Liver (tissue), 9 donors: ENCODE measurements around the gene GPHA2. TPM values are rescaled to one million over a fixed set of nuclear protein-coding genes. Genes with fewer than 3 reads are reported as not detected.
A peak's percentile ranks its signal among the peaks of the same experiment; 100 is the strongest.

Experiments used
- DNase-seq: peaks from one replicate; pipeline ENCODE4 v3.0.0-alpha.2; 2017; ENCODE audit warnings: low spot score
- H3K27ac ChIP-seq, 2 donors: one replicate each; pipeline ENCODE4 v1.7.0; 2013; ENCODE audit warnings: inconsistent platforms in 2 of 2, low read length in 2 of 2, control low read depth in 1 of 2, low read depth in 1 of 2, mild to moderate bottlenecking in 1 of 2
- H3K27me3 ChIP-seq, 4 donors: one replicate each; pipeline versions ENCODE4 v1.6.1 to v1.7.0; 2013; ENCODE audit warnings: low read length in 3 of 4, inconsistent platforms in 1 of 4, mild to moderate bottlenecking in 1 of 4, moderate library complexity in 1 of 4; ENCODE audit not compliant: control insufficient read depth in 4 of 4, insufficient read depth in 4 of 4
- H3K36me3 ChIP-seq, 4 donors: one replicate each; pipeline versions ENCODE4 v1.6.1 to v1.7.0; 2013; ENCODE audit warnings: low read length in 3 of 4, mild to moderate bottlenecking in 3 of 4, low read depth in 1 of 4, moderate library complexity in 1 of 4; ENCODE audit not compliant: control insufficient read depth in 4 of 4, insufficient read depth in 3 of 4
- H3K4me1 ChIP-seq, 4 donors: one replicate each; pipeline versions ENCODE4 v1.6.1 to v1.7.0; 2013; ENCODE audit warnings: low read length in 3 of 4, mild to moderate bottlenecking in 3 of 4, moderate library complexity in 1 of 4; ENCODE audit not compliant: control insufficient read depth in 4 of 4, insufficient read depth in 4 of 4
- H3K4me3 ChIP-seq, 3 donors: one replicate each; pipeline versions ENCODE4 v1.6.1 to v1.7.0; 2013; ENCODE audit warnings: low read length in 3 of 3, control low read depth in 1 of 3, low read depth in 1 of 3, mild to moderate bottlenecking in 1 of 3
- H3K9ac ChIP-seq, 2 donors: one replicate each; pipeline ENCODE4 v1.7.0; 2013; ENCODE audit warnings: low read length in 2 of 2, mild to moderate bottlenecking in 2 of 2, moderate library complexity in 2 of 2, control low read depth in 1 of 2, low read depth in 1 of 2
- H3K9me3 ChIP-seq, 4 donors: one replicate each; pipeline versions ENCODE4 v1.6.1 to v1.7.0; 2013; ENCODE audit warnings: low read length in 3 of 4; ENCODE audit not compliant: control insufficient read depth in 4 of 4
- EGR1 ChIP-seq, 2 donors: IDR thresholded peaks; 2 replicates each; pipeline ENCODE4 v1.6.1; 2016 to 2018; ENCODE audit warnings: antibody characterized with exemption in 2 of 2, low read depth in 2 of 2
- FOXA2 ChIP-seq: IDR thresholded peaks from 2 replicates; pipeline ENCODE4 v1.6.1; 2016; ENCODE audit warnings: antibody characterized with exemption
- HNF4A ChIP-seq, 2 donors: conservative IDR thresholded peaks; 2 replicates each; pipeline ENCODE4 v1.6.1; 2016; ENCODE audit warnings: antibody characterized with exemption in 2 of 2, mild to moderate bottlenecking in 2 of 2
- JUND ChIP-seq, 2 donors: IDR thresholded peaks; 2 replicates each; pipeline ENCODE4 v1.6.1; 2016; ENCODE audit warnings: antibody characterized with exemption in 2 of 2
- MAX ChIP-seq: IDR thresholded peaks from 2 replicates; pipeline ENCODE4 v1.6.1; 2016; ENCODE audit warnings: antibody characterized with exemption
- NR2F2 ChIP-seq: IDR thresholded peaks from 2 replicates; pipeline ENCODE4 v1.6.1; 2016; ENCODE audit warnings: antibody characterized with exemption
- RAD21 ChIP-seq, 2 donors: IDR thresholded peaks; 2 replicates each; pipeline ENCODE4 v1.6.1; 2016; ENCODE audit warnings: antibody characterized with exemption in 2 of 2, mild to moderate bottlenecking in 2 of 2
- RXRA ChIP-seq, 2 donors: IDR thresholded peaks; 2 replicates each; pipeline ENCODE4 v1.6.1; 2017 to 2018; ENCODE audit warnings: antibody characterized with exemption in 2 of 2, mild to moderate bottlenecking in 1 of 2
- TAF1 ChIP-seq: conservative IDR thresholded peaks from 2 replicates; pipeline ENCODE4 v1.6.1; 2016; ENCODE audit warnings: antibody characterized with exemption, mild to moderate bottlenecking
- ZBTB33 ChIP-seq: IDR thresholded peaks from 2 replicates; pipeline ENCODE4 v1.6.1; 2016; ENCODE audit warnings: antibody characterized with exemption
- WGBS: extraction: QIAGEN DNeasy Blood & Tissue Kit; methylation state at CpG from one replicate; pipeline ENCODE4 v1.1.7; 2013; 5-methylcytosine and 5-hydroxymethylcytosine counted together
- polyA plus RNA-seq, 2 donors: library from polyadenylated mRNA; stranded (reverse) in 1 of 2; unstranded in 1 of 2; fragments of 200-250 nt in 1 of 2; fragments of >200 nt in 1 of 2; fragmentation: Nextera tagmentation in 1 of 2; extraction: Ambion mirVana in 1 of 2; gene quantifications; one replicate each; pipeline versions ENCODE4 v1.2.1 to v1.2.3, GENCODE V29; 2013 to 2015
- total RNA-seq, 2 donors: library from RNA; depleted of rRNA; stranded (reverse); fragments of >200 nt; gene quantifications; one replicate each; pipeline ENCODE4 v1.2.3, GENCODE V29; 2014
- TF ChIP-seq, protein P1 (sequence below): fragments of 150-350 bp; IDR thresholded peaks from 2 replicates; pipeline ENCODE4 v1.5.1; 2017; ENCODE audit warnings: improper control_type of control experiment, low read depth, low read length; ENCODE audit not compliant: missing input control
- donor health status: healthy.
- donor health status: healthy.
- donor health status: healthy.
- donor health status: healthy.
- donor health status: healthy.

GPHA2 gene
- total and polyA plus RNA-seq, 4 donors = not detected

DNA sequence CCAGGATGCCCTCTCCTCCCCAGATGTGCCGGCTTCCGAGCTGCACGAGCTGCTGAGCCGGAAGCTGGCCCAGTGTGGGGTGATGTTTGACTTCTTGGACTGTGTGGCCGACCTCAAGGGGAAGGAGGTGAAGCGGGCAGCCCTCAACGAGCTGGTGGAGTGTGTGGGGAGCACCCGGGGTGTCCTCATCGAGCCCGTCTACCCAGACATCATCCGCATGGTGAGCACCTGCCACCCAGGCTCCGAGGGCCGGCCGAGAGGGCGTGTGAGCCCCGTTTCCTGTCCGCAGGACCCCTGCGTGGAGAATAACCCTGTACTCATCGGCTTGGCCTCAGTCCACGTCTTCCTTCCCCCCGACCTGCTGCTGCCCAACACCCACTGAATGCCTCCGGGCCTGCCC, 9.0 kb downstream of the GPHA2 start:
- WGBS = 87% methylated on average over 22 of the region's 22 CpGs
- Histone ChIP-seq H3K4me3 (no peak overlapping the region), H3K4me1 (peaks cover 1 to 17% (median 8%) of the 10 kb centered on the region in 4 donors), H3K36me3 (peaks cover 5 to 25% (median 14%) of the 10 kb centered on the region in 4 donors), H3K27ac (no peak overlapping the region), H3K9me3 (no peaks in the 10 kb centered on the region), H3K27me3 (no peaks in the 10 kb centered on the region), H3K9ac (no peak overlapping the region)
- TF ChIP-seq ZBTB33 (no peak), EGR1 (IDR thresholded peaks at IDR 0.05; ENCODE audit: low read depth in 2 of 2) (no peak), RAD21 (IDR thresholded peaks at IDR 0.05) (no peak)
- DNase-seq = no peak

GRCh38 chr11:64925536-64926436, 9.9 kb downstream of the GPHA2 start:
- 67% methylated on average over 24 of the region's 24 CpGs for WGBS
- Histone ChIP-seq H3K27me3 (no peaks in the 10 kb centered on the region), H3K4me3 (peak overlapping the region in 2 of 3 donors; percentile 67 to 90), H3K4me1 (peaks cover 1 to 17% (median 8%) of the 10 kb centered on the region in 4 donors), H3K27ac (no peak overlapping the region), H3K9ac (peak overlapping the region in 1 of 2 donors; percentile 57), H3K9me3 (no peaks in the 10 kb centered on the region), H3K36me3 (peaks cover 0 to 16% (median 9%) of the 10 kb centered on the region in 4 donors)
- DNase-seq = peak; percentile 61
- TF ChIP-seq MAX (no peak), HNF4A (conservative IDR thresholded peaks at IDR 0.05) (peak in 1 of 2 donors; percentile 16)

- Histone ChIP-seq H3K4me1 (peaks cover 1 to 17% (median 8%) of the 10 kb centered on the region in 4 donors), H3K4me3 (peak overlapping the region; percentile 67 to 90 (median 70)), H3K27me3 (no peaks in the 10 kb centered on the region), H3K9ac (peak overlapping the region; percentile 5 to 57), H3K27ac (peak overlapping the region; percentile 80 to 95), H3K36me3 (peaks cover 0 to 9% (median 2%) of the 10 kb centered on the region in 4 donors), H3K9me3 (no peaks in the 10 kb centered on the region)
- TF ChIP-seq, protein P1, sequence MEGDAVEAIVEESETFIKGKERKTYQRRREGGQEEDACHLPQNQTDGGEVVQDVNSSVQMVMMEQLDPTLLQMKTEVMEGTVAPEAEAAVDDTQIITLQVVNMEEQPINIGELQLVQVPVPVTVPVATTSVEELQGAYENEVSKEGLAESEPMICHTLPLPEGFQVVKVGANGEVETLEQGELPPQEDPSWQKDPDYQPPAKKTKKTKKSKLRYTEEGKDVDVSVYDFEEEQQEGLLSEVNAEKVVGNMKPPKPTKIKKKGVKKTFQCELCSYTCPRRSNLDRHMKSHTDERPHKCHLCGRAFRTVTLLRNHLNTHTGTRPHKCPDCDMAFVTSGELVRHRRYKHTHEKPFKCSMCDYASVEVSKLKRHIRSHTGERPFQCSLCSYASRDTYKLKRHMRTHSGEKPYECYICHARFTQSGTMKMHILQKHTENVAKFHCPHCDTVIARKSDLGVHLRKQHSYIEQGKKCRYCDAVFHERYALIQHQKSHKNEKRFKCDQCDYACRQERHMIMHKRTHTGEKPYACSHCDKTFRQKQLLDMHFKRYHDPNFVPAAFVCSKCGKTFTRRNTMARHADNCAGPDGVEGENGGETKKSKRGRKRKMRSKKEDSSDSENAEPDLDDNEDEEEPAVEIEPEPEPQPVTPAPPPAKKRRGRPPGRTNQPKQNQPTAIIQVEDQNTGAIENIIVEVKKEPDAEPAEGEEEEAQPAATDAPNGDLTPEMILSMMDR = no peak
- no peak for TF ChIP-seq RXRA (IDR thresholded peaks at IDR 0.05)
- TF ChIP-seq TAF1 = no peak
- TF ChIP-seq ZBTB33 = no peak
- TF ChIP-seq JUND (IDR thresholded peaks at IDR 0.05) = no peak
- TF ChIP-seq MAX = no peak
- TF ChIP-seq NR2F2 = no peak
- no peak for TF ChIP-seq FOXA2
- DNase-seq = no peak
- WGBS = under 1% methylated on average over 24 of the region's 24 CpGs
Observed at GRCh38 chr11:64924910-64925284, 10.8 kb downstream of the GPHA2 start.
